NCI-H2196 treated with DMSO at 0.1 percent for 48 hours (cell line): ENCODE data around the gene OR4C11.

Experiments
- DNase-seq: peaks from one replicate; lab custom pipeline; 2025; ENCODE audit not compliant: unreplicated experiment; lab: John Stamatoyannopoulos, UW

The OR4C11 gene, protein sequence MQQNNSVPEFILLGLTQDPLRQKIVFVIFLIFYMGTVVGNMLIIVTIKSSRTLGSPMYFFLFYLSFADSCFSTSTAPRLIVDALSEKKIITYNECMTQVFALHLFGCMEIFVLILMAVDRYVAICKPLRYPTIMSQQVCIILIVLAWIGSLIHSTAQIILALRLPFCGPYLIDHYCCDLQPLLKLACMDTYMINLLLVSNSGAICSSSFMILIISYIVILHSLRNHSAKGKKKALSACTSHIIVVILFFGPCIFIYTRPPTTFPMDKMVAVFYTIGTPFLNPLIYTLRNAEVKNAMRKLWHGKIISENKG

DNA sequence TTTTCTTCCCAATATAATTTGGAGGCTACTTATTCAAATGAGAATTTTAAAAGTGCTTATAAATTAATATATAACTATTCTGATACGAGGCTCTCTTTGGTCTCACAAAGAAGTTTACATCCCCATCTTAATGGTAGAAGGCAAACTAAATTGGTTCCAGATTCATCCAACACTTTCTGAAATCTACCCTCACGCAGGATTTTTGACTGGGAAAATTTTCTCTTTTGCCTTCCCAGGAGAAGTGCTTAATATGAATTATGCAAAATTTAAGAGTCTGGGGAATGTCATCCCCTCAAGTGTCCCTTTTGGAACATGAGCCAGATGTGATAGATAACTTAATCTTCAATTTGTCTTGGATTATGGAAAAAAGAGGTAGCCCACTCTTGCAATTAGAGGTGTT, at the start of gene OR4C11:
OR4C11 (minus strand) TSS at position 101 of the 400 bp plus-strand sequence. CDS start 3,272 bp downstream, outside the sequence.
- DNase-seq: no peak

DNA sequence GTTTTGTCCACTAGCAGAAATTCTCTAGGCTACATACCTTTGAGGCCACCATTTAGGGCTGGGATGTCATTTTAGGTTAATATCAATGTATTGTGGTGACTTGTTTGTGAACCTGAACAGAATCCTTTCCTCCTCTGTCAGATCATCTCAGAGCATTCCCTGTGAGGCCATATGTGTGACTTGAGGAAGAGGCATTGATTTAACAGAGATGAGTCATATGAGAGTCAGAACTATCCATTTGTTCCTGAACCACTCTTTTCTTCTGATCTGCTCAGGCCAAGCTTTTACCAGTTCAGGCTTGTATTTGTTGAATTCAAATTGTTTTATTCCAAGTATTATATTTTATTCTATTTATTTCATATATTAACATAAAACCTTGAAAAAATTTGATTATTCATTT, 47.7 kb upstream of the OR4C11 start:
- DNase-seq: no peak

DNA sequence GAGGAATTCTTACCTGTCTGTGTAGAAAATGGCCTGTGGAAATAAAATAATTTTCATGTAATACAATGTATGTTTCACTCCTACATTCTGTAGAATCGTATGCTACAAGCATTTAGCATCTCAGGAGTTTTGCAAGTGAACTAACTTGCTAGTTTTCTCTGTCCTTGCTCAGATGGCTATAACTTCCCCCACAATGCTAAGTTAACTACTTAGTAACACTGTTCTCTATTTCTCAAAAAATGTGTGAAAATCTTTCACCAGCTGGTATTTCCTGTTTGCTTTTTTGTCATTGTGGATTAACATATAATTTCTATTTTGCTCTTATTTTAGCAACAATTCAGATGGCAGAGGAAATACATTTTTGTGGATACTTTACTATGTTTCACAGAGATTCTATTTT, 45.1 kb upstream of the OR4C11 start:
- no peak for DNase-seq

DNA sequence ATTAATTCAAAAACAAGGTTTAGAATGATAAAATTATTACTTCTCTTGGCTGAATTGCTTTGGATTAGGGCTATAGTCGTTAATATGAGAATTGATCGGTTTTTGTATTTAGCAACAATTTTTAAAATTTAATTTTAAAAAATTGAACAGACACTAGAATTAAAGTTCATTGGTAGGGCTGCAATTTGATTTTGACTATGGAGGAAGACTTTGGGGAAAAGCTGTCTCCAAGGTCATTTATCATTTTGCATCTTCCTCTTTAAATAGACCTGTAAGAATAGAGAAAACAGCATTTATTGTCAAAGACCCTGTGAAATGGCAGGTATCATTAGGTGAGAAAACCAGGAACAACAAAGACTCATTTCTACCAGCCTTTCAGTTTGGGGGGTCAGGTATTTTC, 40.6 kb upstream of the OR4C11 start, which contains the start of gene OR4S2:
OR4S2 (plus strand) TSS at position 301 of the 400 bp plus-strand sequence. CDS start 2,577 bp downstream, outside the sequence.
- DNase-seq: no peak

DNA sequence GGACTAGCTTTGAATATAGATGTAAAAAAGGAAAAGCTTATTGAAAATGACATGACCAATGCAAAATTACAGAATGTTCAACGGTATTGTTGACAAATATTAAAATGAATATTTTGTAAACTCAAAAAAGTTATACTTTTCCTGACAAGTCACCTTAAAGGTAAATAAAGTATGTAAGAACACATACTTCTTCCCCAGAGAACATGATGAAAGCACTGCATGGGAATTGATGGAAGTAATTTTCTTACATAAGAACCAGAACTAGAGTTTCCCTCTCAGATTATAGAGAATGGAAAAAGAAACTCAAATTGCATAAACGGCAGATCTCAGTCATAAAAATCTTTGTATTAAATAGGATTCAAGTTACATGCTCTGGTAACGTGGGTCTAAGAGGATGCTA, 27.4 kb upstream of the OR4C11 start, which contains the start of gene OR4P4:
OR4P4 (plus strand) TSS at position 301 of the 400 bp plus-strand sequence.
- DNase-seq: no peak

DNA sequence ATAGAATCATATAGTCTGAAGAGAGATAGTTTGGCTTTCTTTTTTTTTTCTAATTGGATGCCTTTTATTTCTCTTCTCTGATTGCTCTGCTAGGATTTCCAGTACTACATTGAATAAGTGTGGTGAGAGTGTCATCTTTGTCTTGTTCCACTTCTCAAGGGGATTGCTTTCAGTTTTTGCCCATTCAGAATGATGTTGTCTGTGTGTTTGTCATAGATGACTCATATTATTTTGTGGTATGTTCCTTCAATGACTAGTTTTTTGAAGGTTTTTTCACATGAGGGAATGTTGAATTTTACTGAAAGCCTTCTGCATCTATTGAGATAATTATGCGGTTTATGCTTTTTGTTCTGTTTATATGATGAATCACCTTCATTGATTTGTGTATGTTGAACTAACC, 17.1 kb upstream of the OR4C11 start:
- no peak for DNase-seq

DNA sequence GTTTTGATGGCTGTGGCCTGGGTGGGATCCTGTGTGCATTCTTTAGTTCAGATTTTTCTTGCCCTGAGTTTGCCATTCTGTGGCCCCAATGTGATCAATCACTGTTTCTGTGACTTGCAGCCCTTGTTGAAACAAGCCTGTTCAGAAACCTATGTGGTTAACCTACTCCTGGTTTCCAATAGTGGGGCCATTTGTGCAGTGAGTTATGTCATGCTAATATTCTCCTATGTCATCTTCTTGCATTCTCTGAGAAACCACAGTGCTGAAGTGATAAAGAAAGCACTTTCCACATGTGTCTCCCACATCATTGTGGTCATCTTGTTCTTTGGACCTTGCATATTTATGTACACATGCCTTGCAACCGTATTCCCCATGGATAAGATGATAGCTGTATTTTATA, 34.9 kb downstream of the OR4C11 start:
- no peak for DNase-seq

DNA sequence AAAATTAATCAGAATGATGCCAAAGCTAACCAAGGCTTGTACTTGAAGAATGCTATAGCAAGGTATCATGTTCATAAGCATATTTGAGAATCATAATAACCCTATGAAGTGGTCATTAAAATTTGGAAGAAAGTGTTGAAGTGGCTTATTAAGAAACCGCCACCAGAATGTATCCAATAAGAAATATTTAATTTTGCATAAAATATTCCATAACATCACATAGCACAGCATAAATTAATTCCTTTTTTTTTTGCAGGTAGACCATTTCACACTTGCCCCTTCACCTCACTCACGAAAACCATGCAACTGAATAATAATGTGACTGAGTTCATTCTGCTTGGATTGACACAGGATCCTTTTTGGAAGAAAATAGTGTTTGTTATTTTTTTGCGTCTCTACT, 35.6 kb downstream of the OR4C11 start, which contains the start of gene OR4C16:
OR4C16 (plus strand) TSS at position 301 of the 400 bp plus-strand sequence; CDS start at position 301, 0 bp downstream.
- DNase-seq: no peak

DNA sequence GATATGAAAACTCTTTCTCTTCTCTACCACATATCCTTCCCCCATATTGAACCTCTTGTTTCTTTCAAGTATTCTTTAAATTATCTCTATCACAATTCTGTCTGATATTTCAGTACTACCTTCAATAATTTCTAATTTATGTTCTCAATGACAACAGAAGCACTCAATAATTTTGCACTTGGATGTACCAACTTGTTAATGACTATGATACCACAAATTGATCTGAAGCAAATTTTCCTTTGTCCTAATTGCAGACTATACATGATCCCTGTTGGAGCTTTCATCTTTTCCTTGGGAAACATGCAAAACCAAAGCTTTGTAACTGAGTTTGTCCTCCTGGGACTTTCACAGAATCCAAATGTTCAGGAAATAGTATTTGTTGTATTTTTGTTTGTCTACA, 53.3 kb downstream of the OR4C11 start, which contains the start of gene OR4C15:
OR4C15 (plus strand) TSS at position 301 of the 400 bp plus-strand sequence; CDS start at position 301, 0 bp downstream.
- no peak for DNase-seq
